ENCODE data around the gene ZNF775.

ZNF775 gene

GRCh38 chr7:150378853-150379440 lies at the start of gene ZNF775:
Gene ZNF775 (plus strand): TSS chr7:150379330. CDS start chr7:150388471, 9,141 bp downstream.
- DNase-seq (ENCODE audit: low read depth): peak; percentile 91

- no peak for DNase-seq (ENCODE audit: low read depth)
Observed at GRCh38 chr7:150329331-150330120, 49.6 kb upstream of the ZNF775 start.

- DNase-seq (ENCODE audit: low read depth): no peak
Observed at GRCh38 chr7:150330211-150330885, 48.8 kb upstream of the ZNF775 start.

- no peak for DNase-seq (ENCODE audit: low read depth)
Observed at GRCh38 chr7:150332852-150333635, 46.1 kb upstream of the ZNF775 start.

GRCh38 chr7:150333659-150334058 lies 45.5 kb upstream of the ZNF775 start:
- no peak for DNase-seq (ENCODE audit: low read depth)

GRCh38 chr7:150334108-150334507 lies 45.0 kb upstream of the ZNF775 start:
- no peak for DNase-seq (ENCODE audit: low read depth)

- DNase-seq (ENCODE audit: low read depth): no peak
Observed at GRCh38 chr7:150335108-150335773, 43.9 kb upstream of the ZNF775 start.

- DNase-seq (ENCODE audit: low read depth): no peak
Observed at GRCh38 chr7:150335774-150336112, 43.4 kb upstream of the ZNF775 start.

- DNase-seq (ENCODE audit: low read depth): no peak
Observed at GRCh38 chr7:150336746-150337145, 42.4 kb upstream of the ZNF775 start.

GRCh38 chr7:150337179-150337578 lies 42.0 kb upstream of the ZNF775 start:
- no peak for DNase-seq (ENCODE audit: low read depth)

- DNase-seq (ENCODE audit: low read depth): no peak
Observed at GRCh38 chr7:150337659-150338081, 41.5 kb upstream of the ZNF775 start.

- no peak for DNase-seq (ENCODE audit: low read depth)
Observed at GRCh38 chr7:150338166-150338829, 40.8 kb upstream of the ZNF775 start.

GRCh38 chr7:150339409-150339809 lies 39.7 kb upstream of the ZNF775 start:
- DNase-seq (ENCODE audit: low read depth): no peak

- DNase-seq (ENCODE audit: low read depth): no peak
Observed at GRCh38 chr7:150340024-150340749, 38.9 kb upstream of the ZNF775 start.

GRCh38 chr7:150340875-150341262 lies 38.3 kb upstream of the ZNF775 start:
- no peak for DNase-seq (ENCODE audit: low read depth)

- no peak for DNase-seq (ENCODE audit: low read depth)
Observed at GRCh38 chr7:150341263-150342120, 37.6 kb upstream of the ZNF775 start, which contains the start of gene RARRES2. Gene RARRES2 (minus strand): TSS chr7:150341629. CDS start chr7:150340609, 1,020 bp downstream.

- DNase-seq (ENCODE audit: low read depth): no peak
Observed at GRCh38 chr7:150342121-150342408, 37.1 kb upstream of the ZNF775 start.

- DNase-seq (ENCODE audit: low read depth): no peak
Observed at GRCh38 chr7:150343225-150343624, 35.9 kb upstream of the ZNF775 start.

- DNase-seq (ENCODE audit: low read depth): no peak
Observed at GRCh38 chr7:150344299-150344698, 34.8 kb upstream of the ZNF775 start.

GRCh38 chr7:150345012-150345411 lies 34.1 kb upstream of the ZNF775 start:
- DNase-seq (ENCODE audit: low read depth): no peak

Data from stromal cell of bone marrow (primary cell).